ENCODE measurements around the gene PSMA3. TPM values are rescaled to one million over a fixed set of nuclear protein-coding genes. Genes with fewer than 3 reads are reported as not detected.
A peak's percentile ranks its signal among the peaks of the same experiment; 100 is the strongest.

The PSMA3 gene
- total RNA-seq (ENCODE audit: unreplicated experiment) = 180 TPM
- long read RNA-seq, transcript PSMA3-201 (11 exons, 970 nt) = major isoform, 91 of 113 reads
- long read RNA-seq, partial matches to known transcripts = 3 of 113 reads
- long read RNA-seq, other reads (novel, unspliced or antisense) = 18 of 113 reads

DNA sequence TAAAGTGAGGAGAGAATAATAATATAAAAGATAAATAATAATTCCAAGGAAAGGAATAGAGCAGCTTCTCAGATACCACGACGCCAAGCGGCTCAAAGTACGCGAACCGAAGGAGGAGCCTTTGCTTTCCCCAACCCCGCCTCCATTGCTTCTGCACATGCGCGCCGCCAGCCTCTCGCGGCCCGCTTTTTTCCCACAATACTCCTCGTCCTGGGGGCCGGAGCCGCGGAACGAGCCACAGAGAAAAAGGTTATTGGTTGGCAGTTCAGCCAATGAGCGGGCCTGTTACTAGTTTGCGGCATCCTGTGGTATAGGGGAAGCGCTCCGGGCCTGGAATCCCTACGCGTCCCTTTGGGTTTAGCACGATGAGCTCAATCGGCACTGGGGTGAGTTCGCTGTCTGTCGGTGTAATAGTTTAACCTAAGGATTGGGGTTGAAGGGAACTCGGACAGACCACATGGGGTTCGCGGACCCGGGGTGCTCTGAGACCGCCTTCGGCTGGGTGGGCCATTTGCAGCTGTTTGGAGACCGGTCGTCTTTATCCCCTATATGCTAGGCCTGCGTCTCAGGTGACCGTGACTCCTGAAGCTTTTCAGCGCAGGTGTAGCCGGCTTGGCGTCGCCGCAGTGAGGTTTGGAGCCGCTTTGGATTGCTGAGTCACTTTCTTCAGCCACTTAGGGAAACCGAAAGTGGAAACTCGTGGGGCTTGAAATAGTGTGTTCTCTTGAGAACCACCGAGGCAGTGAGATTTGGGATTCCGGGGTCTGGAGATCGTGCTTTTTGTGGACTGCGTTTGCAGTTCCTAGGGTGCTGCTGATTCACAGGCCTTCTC is at the start of gene PSMA3:
Gene PSMA3 (plus strand): TSS at position 288 of the 832 bp plus-strand sequence. CDS start 78 bp downstream, at position 366.
- Mint-ChIP-seq H3K36me3 (ENCODE audit: low read depth, unreplicated experiment) (peaks cover 4% of the 10 kb centered on the region), H3K27ac (ENCODE audit: unreplicated experiment) (peak within 1 kb of the TSS; percentile 94), H3K27me3 (ENCODE audit: unreplicated experiment) (peaks cover 6% of the 10 kb centered on the region), H3K4me3 (ENCODE audit: unreplicated experiment) (peak within 1 kb of the TSS; percentile 94), H3K4me1 (ENCODE audit: unreplicated experiment) (peaks cover 16% of the 10 kb centered on the region), H3K9me3 (ENCODE audit: unreplicated experiment) (no peaks in the 10 kb centered on the region)
- TF ChIP-seq, protein P1, sequence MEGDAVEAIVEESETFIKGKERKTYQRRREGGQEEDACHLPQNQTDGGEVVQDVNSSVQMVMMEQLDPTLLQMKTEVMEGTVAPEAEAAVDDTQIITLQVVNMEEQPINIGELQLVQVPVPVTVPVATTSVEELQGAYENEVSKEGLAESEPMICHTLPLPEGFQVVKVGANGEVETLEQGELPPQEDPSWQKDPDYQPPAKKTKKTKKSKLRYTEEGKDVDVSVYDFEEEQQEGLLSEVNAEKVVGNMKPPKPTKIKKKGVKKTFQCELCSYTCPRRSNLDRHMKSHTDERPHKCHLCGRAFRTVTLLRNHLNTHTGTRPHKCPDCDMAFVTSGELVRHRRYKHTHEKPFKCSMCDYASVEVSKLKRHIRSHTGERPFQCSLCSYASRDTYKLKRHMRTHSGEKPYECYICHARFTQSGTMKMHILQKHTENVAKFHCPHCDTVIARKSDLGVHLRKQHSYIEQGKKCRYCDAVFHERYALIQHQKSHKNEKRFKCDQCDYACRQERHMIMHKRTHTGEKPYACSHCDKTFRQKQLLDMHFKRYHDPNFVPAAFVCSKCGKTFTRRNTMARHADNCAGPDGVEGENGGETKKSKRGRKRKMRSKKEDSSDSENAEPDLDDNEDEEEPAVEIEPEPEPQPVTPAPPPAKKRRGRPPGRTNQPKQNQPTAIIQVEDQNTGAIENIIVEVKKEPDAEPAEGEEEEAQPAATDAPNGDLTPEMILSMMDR (IDR thresholded peaks at IDR 0.05; ENCODE audit: unreplicated experiment) = no peak
- DNase-seq (ENCODE audit: low spot score) = peak; percentile 97

DNA sequence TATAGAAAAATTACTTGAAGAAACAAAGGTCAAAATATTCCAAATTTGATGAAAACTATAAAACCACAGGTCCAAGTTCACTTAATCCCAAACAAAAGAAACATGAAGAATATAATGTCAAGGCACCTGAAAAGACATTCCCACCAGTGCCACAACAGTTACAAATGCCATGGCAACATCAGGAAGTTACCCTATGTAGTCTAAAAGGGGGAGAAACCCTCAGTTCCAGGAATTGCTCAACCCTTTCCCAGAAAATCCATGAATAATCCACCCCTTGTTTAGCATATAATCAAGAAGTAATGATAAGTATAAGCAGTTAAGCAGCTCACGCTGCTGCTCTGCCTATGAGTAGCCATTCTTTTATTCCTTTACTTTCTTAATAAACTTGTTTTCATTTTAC is 48.4 kb upstream of the PSMA3 start:
- Mint-ChIP-seq H3K27ac (ENCODE audit: unreplicated experiment) (no peak overlapping the region), H3K4me1 (ENCODE audit: unreplicated experiment) (peaks cover 12% of the 10 kb centered on the region), H3K4me3 (ENCODE audit: unreplicated experiment) (no peak overlapping the region), H3K27me3 (ENCODE audit: unreplicated experiment) (peaks cover 4% of the 10 kb centered on the region), H3K9me3 (ENCODE audit: unreplicated experiment) (no peaks in the 10 kb centered on the region), H3K36me3 (ENCODE audit: low read depth, unreplicated experiment) (peaks cover 3% of the 10 kb centered on the region)
- DNase-seq (ENCODE audit: low spot score) = no peak
- TF ChIP-seq, protein P1 (IDR thresholded peaks at IDR 0.05; ENCODE audit: unreplicated experiment) = no peak

DNA sequence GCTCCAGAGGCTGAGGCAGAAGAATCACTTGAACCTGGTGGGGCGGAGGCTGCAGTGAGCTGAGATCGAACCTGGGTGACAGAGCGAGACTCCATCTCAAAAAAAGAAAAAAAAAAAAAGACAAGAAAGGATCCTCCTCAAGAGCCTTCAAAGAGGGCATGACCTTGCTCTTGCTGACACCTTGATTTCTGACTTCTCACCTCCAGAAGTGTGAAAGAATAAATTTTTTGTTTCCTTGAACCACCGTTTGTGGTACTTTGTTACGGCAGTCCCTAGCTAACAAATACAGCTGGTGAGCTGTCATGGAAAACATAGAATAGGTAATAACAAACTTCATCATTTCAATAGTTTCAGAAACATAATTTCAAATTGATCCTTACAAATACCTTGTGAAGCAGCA is 46.6 kb upstream of the PSMA3 start:
- Mint-ChIP-seq H3K27ac (ENCODE audit: unreplicated experiment) (no peak overlapping the region), H3K36me3 (ENCODE audit: low read depth, unreplicated experiment) (peaks cover 3% of the 10 kb centered on the region), H3K9me3 (ENCODE audit: unreplicated experiment) (no peaks in the 10 kb centered on the region), H3K27me3 (ENCODE audit: unreplicated experiment) (peaks cover 4% of the 10 kb centered on the region), H3K4me1 (ENCODE audit: unreplicated experiment) (peaks cover 15% of the 10 kb centered on the region), H3K4me3 (ENCODE audit: unreplicated experiment) (no peak overlapping the region)
- DNase-seq (ENCODE audit: low spot score) = no peak
- TF ChIP-seq, protein P1 (IDR thresholded peaks at IDR 0.05; ENCODE audit: unreplicated experiment) = no peak

DNA sequence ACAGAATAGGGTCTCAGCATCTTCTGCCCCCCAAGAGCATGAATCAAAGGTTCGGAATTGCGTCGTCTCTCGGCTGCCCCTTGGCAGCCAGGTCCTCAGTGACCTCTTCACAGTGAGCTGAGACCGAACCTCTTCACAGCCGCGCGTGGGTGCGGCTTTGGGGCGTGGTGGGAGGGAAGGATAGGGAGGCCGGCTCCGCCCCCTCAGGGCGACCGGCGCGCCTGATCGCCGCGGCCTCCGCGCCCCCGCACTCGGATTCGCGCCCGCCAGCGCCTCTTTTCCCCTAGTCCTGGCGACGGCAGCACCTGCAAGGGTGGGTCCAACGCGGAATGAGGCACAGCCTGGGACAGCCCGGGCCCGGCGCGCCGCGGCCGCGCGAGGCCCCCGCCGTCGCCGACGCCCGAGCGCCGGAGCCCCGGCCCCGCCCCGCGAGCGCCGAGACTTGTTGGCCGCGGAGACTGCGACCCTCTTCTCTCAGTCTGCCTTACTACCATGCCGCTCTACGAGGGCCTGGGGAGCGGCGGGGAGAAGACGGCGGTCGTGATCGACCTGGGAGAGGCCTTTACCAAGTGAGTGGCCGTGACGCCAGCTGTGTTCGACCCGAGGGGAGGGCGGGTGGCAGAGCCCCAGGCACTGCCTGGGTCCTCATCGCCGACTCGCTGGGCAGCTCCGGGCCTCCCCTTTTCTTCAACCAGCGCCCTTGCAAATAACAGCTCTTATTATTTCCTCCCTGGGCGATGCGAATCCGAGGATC is 44.7 kb upstream of the PSMA3 start, which contains the start of gene ACTR10:
Gene ACTR10 (plus strand): TSS at position 424 of the 754 bp plus-strand sequence. CDS start 69 bp downstream, at position 493.
- Mint-ChIP-seq H3K27ac (ENCODE audit: unreplicated experiment) (peak within 1 kb of the TSS; percentile 80), H3K36me3 (ENCODE audit: low read depth, unreplicated experiment) (peaks cover 3% of the 10 kb centered on the region), H3K9me3 (ENCODE audit: unreplicated experiment) (no peaks in the 10 kb centered on the region), H3K4me3 (ENCODE audit: unreplicated experiment) (peak within 1 kb of the TSS; percentile 94), H3K4me1 (ENCODE audit: unreplicated experiment) (peaks cover 12% of the 10 kb centered on the region), H3K27me3 (ENCODE audit: unreplicated experiment) (peaks cover 4% of the 10 kb centered on the region)
- TF ChIP-seq, protein P1 (IDR thresholded peaks at IDR 0.05; ENCODE audit: unreplicated experiment) = no peak
- DNase-seq (ENCODE audit: low spot score) = peak; percentile 78
